HG02870 (cell line): ENCODE results near the gene PRKN.

ENCODE experiments used
- ATAC-seq: cut with Tn5 transposase; IDR thresholded peaks from one replicate; pipeline ENCODE4 v1.9.1; 2021; ENCODE audit warnings: mild to moderate bottlenecking, moderate library complexity; ENCODE audit not compliant: unreplicated experiment

The PRKN gene

DNA sequence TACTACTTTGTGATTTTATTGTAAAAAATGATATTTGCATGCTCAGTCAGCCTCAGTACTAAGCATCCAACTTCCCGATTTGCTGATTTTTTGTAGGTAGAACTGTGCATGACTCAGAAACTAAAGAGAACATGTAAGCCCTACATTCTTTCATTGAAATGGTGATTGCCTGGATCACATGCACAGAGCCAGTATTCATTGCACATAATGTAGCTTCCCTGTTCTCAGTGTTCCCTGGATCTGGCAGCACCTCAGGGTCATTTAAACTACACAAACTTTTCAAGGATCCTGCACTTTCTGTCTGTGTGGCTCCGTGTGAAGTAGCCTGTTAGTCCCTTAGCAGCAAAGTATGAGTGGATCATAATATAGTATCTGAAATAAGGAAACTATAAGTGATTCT, 1030.8 kb downstream of the PRKN start:
- no peak for ATAC-seq

DNA sequence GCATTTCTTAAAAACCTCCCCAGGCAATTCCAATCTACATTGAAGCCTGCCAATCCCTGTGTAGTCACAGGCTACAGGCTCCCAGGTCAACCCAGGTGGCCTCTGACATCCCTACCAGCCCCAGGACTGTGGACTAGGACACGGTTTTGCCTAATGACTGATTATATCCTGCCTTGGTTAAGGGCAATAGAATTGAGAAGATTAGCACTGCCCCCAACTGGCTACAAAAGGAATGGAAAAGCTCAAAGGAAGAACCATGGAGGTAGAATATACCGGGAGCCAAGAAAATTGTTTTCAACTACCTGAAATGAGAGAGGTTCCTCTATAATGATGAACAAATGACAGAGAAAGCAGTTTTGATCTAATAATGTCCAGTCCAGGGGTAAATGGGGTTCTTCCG, 1032.6 kb downstream of the PRKN start:
- no peak for ATAC-seq

DNA sequence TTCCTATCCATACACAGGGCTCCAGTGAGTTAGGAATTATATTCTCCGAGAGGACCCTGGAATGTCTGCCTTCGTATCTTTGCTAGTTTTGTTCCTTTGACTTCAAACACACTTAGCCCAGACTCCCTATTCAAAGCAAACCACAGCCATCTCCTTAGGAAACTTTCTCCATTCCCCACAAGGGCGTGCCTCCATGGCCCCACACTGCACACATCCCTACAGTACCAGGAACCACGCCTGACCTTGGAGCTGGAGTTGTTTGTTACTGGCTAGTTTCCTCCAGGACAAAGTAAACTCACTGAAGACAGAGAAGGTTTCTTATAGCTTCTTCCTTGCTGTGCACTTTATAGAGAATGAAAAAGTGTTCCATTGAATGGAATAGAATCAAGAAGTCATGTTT, 1040.9 kb downstream of the PRKN start:
- ATAC-seq: no peak

DNA sequence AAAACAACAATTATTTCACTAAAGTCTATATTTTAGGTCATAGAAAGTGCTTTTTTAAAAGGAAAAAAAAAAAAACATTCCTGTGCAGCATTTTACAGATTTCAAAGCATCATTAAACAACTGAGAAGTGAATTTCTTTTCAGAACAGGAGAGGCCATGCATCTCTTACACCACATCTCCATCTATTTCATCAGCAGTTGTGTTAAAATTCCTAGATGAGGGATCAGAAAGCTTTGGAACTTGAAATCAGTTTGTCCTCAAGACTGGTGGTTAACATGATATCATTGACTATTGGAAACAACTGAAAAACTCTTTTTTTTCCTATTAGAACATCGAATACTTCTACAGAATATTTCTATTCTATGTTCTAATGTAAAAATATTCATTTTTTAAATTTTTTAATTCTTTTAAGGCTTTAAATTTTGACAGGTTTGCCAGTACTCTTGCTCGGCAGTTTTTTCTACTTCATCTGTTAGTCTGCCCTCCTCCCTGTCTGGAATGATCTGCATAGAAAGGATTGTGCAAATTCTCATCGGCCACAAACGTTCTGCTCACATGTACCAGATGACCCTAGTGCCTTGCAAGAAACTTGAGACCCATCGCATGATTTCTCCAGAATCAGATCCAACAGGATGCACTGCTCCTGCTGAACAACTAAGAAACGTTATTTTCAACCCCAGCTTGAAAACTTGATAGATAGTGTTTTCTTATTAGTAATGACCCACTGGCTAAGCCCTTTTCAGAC, 1042.7 kb downstream of the PRKN start:
- no peak for ATAC-seq

DNA sequence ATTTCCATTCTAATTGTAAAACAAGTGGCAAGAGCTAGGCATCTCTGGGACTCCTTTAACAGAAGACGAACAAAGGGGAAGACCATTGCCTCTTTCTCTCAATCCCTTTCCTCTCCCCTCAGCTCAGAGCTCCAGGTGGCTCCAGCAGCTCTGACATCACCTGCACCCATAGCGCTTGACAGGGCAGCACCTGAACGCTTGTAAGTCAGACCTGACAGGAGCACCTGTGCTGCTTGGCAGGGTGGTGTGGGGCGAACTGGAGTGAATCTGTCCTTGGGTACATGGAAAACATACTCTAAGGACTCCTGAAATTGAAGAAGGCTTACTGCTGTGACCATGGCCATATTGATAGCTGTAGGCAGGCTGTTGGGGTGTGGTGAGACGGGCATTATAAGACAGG, 1044.2 kb downstream of the PRKN start:
- no peak for ATAC-seq

DNA sequence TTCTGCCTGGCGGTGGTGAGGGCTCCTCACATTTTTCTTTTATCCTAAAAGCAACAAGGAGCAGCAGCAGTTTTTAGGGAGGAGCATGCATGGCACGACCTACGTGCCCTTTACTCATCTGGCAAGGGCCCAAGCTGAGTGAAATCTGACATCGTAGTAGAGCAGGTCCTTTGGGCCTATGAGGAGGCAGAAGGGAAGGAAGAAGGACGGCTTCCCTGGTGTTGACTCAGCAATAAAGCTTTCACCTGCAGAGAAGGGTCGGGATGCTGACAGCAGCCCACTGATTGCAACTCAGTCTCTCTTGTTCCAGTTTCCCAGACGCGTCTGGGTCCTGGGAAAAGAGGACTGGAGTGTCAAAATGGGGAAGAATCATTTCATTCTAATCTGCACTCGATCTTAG, 1044.6 kb downstream of the PRKN start:
- ATAC-seq: no peak

DNA sequence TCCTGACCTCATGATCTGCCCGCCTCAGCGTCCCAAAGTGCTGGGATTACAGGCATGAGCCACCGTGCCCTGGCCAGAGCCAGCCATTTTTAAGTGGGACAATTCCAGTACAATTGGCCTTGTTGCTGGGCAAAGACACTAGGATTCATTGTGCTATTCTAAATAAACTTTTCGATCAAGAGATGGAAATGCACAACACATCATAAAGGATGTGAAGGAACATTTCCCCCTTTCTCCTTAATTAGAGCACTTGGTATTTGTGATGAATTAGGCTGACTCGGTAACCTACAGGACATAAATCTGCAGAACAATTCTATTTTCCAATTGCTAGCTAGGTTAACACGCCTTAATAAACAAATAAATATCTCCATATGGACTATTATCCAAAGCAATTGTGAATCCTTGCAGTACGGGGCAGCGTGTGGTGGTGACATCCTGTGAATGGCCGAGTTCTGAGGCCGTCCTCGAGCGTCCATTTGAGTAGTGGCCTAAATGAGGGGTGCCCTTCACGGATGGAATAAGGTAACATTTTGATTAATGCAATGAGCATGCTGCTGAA, 1047.5 kb downstream of the PRKN start:
- no peak for ATAC-seq

DNA sequence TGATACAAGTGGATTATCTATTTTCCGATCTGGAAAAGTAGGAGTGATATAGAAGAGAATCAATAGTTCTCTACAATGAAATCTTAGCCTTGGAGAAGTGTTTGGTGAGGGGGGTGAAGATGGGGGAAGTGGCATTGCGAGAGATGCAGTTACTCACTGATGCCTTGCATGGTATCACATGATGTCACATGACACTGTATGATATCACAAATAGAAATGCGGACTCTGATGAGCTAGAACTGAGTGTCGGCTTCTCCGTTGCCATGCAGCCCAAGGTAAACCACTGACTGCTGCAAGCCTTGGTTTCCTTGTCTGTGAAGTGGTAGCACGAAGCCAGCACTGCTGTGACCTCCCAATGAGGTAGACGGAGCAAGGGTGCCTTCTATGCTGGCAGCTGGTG, 1050.4 kb downstream of the PRKN start:
- no peak for ATAC-seq

DNA sequence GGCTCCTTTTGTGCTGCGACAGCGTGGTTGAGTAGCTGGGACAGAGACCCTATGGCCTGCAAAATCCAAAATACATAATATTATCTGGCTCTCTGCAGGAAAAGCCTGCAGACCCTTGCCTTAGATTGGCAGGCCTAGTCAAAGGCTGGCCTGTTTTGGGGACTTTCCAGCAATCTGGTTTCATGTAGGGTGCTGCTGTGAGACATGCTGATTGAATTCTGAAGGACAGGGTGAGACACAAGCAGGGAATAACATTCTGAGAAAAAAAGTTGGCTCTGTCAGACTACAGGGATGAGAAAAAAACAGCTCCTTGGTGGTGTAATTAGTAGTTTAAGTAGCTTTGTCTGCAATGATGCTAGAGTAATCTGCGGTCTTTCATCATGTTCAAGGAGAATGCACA, 1051.0 kb downstream of the PRKN start:
- ATAC-seq: peak; percentile 50

DNA sequence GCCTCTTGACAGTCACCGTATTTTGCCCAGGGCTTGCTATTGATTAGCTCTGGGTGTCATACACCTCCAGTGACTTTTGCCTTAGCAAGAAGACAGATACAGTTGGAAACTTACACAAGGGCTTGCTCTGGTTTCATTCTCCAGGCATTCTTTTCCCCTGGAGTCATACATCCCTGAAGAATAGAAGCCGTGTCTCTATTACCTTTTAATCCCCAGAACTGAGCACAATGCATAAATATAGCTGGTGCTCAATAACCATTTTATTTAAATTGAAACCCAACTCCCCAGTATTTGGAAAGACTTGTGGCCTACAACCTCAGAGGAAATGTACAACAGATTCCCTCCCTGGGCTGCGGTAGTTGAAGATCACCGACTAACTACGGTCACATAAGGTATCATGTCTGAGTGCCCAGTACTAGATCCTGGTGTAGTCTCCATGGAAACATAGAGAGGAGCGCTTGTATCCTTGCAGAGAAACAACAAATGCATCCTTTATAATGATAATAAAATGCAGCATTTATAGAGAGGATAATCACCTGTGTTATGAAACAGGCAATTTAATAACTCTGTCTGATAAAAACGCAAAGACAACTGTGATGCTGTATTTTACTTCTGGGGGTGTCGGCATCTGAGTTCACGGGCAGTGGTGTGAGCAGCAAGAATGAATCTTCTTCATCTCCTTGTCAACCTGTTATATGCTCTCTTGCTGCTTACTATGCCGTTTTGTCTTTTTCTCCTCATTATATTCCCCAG, 1052.5 kb downstream of the PRKN start:
- ATAC-seq: no peak

DNA sequence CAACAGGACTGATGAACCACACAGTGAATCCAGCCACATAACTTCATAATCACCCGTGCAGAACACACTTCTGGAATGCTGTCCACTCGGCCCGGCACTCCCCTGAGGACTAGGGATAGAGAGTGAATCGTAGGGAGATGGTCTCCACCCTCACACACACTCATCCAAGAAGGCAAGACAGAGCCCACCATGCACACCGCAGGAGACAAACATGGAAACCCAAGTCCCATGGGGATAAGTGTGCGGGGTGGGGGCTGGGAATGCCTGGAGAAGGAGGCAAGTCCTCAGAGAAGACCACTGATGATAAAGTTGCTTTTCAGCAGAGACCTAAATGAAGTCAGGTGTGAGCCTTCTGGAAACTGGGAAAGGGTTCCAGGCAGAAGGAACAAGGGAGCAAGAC, 1054.5 kb downstream of the PRKN start:
- ATAC-seq: no peak

DNA sequence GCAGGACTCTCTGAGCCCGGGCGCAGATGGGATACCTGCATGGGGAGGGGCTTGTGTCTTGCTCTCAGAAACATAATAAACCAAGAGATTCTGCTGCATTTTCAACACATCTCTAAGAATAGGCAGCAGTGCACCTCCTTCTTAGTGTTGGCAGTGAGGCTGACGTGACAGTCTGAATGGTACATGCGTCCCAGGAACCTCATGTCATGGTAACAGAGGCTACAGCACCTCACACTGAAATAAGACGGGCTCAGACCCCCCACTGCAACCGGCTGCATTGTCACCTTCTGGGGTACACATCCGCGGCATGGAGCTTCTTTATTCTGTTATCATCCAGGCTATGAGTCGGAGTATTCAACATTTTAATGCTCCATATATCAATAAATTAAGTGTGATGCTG, 1056.4 kb downstream of the PRKN start:
- no peak for ATAC-seq

DNA sequence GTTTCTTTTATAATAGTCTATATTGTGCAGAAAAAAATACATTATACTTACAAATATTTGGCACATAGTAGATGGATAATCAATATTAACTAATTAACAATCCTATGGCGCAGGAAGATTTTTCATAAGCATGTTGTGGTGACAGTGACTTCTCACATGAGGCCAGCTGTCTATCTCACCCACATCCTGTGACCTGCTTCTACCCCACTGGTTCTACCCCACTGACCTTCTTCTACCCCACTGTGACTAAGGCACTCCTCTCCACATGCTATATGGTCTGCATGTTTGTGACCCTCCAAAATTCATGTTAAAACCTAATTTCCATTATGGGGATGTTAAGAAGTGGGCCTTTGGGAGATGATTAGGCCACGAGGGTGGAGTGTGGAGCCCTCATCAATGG, 1058.9 kb downstream of the PRKN start:
- ATAC-seq: no peak

DNA sequence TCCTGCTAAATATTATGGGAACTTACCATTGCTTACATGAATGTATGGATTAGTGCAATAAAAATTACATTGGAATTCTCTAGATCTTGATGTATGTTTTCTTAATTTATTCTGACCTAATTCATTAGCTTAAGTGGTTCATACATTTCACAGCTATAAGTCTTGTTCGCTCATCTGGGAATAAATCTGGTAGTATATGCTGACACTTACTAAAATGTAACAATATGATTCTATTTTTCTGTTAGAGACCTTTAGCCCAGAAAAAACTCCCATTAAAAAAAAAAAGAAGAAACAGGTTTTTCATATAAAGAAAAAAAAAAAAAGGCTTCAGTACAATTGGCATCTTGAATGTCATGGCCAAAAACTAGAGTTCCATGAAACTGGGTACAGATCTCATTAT, 1059.6 kb downstream of the PRKN start:
- ATAC-seq: no peak

DNA sequence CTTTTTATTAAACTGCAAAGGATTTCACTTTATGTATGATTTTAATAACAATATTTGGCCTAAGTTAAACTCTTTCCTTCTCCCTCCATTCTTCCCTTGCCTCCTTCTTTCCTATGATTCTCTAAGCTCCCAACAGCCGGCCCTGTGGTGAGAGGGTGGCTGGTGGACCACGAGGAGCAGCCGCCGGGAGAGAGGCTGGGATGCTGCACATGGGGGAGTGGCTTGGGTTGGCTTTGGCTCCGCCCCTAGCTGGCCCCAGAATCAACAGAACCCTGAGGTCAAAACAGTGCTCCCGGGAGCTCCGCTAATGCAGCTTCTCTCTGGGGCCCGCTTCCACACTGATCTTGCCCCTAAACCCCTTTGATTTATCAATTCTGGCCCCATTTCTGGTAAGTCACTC, 1063.9 kb downstream of the PRKN start:
- ATAC-seq: no peak

DNA sequence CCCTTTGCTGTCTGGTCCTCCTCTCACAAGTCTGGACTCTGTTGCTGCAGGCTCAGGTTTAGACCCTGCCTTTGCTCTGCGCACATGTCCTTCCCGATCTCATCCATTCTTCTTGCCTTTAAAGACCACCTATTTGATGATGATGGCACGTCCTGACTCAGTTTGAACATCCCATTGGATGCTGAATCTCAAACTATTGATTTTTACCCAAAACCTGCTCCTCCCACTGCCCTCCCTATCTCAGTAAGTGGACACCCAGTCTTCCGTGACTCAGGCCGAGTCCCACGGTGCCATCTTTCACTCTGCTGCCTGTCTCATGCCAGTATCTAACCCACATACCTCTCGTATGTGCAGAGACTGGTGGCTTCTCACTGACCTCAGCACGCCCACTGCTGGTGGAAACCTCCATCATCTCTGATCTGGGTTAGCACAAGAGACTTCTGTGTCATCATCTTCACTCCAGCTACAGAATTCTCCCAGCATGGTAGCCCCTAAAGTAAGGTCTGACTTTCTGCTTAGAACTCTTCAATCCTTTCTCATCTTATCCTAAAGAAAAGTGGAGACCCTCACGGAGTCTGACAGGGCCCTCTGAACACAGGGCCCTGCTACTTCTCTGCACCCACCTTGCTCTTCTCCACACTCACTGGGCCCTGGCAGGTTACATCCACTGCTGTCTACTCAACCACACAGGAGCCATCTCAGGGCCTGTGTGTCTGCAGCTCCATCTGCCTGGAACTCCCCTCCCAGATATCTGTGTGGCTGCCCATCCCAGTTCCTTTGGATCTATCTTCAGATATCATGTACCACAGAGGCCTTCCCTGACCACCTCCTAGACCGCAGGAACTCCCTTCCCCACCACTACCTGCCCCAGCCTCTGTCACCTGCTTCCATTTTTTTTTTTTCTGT, 1066.6 kb downstream of the PRKN start:
- no peak for ATAC-seq

DNA sequence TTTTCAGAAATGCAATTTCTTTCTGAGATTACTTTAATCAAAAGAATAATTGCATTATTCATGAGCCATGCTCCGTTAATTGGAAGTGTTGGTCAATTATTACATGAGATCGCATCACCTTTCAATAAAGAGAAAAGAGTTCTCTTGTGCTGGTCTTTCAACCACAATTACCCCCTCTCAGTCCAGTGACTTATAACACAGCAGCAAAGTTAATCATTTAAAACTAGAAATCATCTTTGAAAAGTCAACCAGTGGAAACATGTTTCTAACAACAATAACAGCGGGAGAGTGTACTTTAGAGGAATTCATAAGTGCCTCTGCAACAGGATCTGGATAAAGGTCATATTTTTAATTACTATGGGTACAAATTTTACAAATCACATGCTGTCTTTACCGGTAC, 1069.4 kb downstream of the PRKN start:
- ATAC-seq: no peak

DNA sequence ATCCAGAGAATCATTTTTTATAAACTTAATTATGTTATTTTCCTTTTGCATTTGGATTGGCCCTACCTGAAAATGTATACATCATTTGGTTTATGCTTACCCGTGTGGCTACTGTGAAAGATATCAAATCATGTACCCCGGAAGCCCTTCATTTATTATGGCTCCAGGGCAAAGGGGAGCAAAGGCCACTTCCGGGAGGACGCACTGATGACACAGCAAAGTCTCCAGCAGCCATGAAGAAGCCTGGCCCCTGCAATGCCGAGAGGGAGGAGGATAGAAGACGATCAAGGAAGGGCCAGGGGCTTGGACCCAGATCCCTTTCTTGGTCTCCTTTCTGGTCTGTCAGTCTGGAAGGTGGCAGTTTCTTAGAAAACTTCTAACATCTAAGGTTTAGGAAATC, 1073.4 kb downstream of the PRKN start:
- no peak for ATAC-seq

DNA sequence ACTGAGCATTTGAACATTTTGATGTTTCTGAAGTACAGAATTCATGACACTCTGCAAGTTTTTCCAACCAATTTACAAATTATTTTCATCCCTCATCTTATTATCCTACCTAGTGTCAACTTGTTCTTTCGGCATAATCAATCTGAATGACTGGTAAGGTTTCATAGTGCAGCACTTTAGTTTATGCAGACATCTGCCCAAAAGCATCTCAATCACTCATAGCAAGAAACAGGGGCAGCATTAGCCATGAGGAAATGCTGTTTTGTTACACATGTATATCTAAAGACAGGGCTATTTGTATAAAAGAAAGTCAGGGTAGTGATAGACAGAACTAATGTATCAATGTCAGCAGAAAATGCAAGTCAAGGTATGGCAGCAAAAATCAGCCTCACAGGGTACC, 1075.6 kb downstream of the PRKN start:
- ATAC-seq: no peak

DNA sequence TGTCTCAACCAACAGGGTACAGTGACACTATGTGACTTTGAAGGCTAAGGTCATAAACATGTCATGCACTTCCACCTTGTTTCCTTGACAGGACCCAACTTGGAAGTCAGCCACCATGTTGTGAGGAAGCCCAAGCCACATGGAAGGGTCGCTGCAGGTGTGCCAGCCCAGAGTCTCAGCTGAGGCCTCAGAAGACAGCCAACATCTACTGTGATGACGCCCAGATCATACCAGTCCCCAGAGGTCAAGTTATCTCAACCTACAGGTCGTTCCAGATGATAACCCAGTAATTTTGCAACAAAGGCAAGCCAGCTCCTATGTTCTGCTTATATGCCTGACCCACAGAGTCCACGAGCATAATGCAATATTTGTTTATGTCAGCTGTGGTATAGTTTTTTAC, 1077.7 kb downstream of the PRKN start:
- no peak for ATAC-seq

DNA sequence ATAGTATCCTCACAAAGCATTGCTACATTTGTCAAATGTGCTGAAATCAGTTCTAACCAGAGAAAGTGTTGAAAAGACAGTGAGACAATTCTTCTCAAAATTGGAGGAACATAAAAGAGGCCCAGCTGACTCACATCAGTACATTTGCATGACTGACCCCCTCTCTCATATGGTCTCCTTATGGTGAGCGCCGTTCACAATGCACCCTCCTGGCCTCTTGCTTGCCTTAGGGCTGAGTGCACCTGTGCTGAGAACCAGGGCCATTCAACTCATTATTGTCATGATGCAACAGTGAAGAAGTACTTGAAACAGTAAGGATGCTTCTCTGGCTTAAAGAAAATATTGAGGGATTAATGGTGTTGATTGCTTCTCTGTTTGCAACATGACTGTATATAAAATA, 1078.5 kb downstream of the PRKN start:
- no peak for ATAC-seq
